ENCODE measurements around the gene MRPL39.
"Not testable (repeated sequence)": the region's sequence is repeated elsewhere in the genome, so short reads cannot be mapped to it uniquely, and the experiment has no call there.

Gene MRPL39

GRCh38 chr21:25607151-25608043 lies at the start of gene MRPL39:
MRPL39 (minus strand) TSS chr21:25607481; CDS start chr21:25607475, 6 bp downstream.
- DNase-seq (ENCODE audit: low spot score), result peak; percentile 80

- no peak for DNase-seq (ENCODE audit: low spot score)
These were observed 49.1 kb upstream of the MRPL39 start for GRCh38 chr21:25656412-25656811.

GRCh38 chr21:25649146-25649545 lies 41.9 kb upstream of the MRPL39 start:
- DNase-seq (ENCODE audit: low spot score), result no peak

GRCh38 chr21:25647647-25648046 lies 40.4 kb upstream of the MRPL39 start:
- no peak for DNase-seq (ENCODE audit: low spot score)

GRCh38 chr21:25646474-25646873 lies 39.2 kb upstream of the MRPL39 start:
- DNase-seq (ENCODE audit: low spot score), result no peak

GRCh38 chr21:25643486-25643885 lies 36.2 kb upstream of the MRPL39 start:
- DNase-seq (ENCODE audit: low spot score), result no peak

- no peak for DNase-seq (ENCODE audit: low spot score)
These were observed 33.6 kb upstream of the MRPL39 start for GRCh38 chr21:25640943-25641292.

GRCh38 chr21:25640202-25640942 lies 33.1 kb upstream of the MRPL39 start:
- no peak for DNase-seq (ENCODE audit: low spot score)

- DNase-seq (ENCODE audit: low spot score), result peak; percentile 51
These were observed 32.4 kb upstream of the MRPL39 start for GRCh38 chr21:25639551-25640201.

GRCh38 chr21:25638660-25639550 lies 31.6 kb upstream of the MRPL39 start, which contains the start of gene JAM2:
JAM2 (plus strand) TSS chr21:25639258; CDS start chr21:25639822, 564 bp downstream.
- DNase-seq (ENCODE audit: low spot score), result peak; percentile 28

- DNase-seq (ENCODE audit: low spot score), result no peak
These were observed 30.8 kb upstream of the MRPL39 start for GRCh38 chr21:25637851-25638659.

- DNase-seq (ENCODE audit: low spot score), result no peak
These were observed 29.4 kb upstream of the MRPL39 start for GRCh38 chr21:25636727-25637126.

- no peak for DNase-seq (ENCODE audit: low spot score)
These were observed 28.0 kb upstream of the MRPL39 start for GRCh38 chr21:25635310-25635709.

- no peak for DNase-seq (ENCODE audit: low spot score)
These were observed 25.0 kb upstream of the MRPL39 start for GRCh38 chr21:25632296-25632695.

- DNase-seq (ENCODE audit: low spot score), result no peak
These were observed 19.5 kb upstream of the MRPL39 start for GRCh38 chr21:25626757-25627156.

GRCh38 chr21:25625776-25626555 lies 18.7 kb upstream of the MRPL39 start:
- not testable (repeated sequence) for DNase-seq (ENCODE audit: low spot score)

- DNase-seq (ENCODE audit: low spot score), result no peak
These were observed 17.8 kb upstream of the MRPL39 start for GRCh38 chr21:25625036-25625435.

GRCh38 chr21:25624511-25624910 lies 17.2 kb upstream of the MRPL39 start:
- DNase-seq (ENCODE audit: low spot score), result no peak

- DNase-seq (ENCODE audit: low spot score), result no peak
These were observed 11.9 kb upstream of the MRPL39 start for GRCh38 chr21:25619198-25619597.

GRCh38 chr21:25615880-25616279 lies 8.6 kb upstream of the MRPL39 start:
- no peak for DNase-seq (ENCODE audit: low spot score)
